Measurements from ENCODE around the gene HLA-DMB.

DNA sequence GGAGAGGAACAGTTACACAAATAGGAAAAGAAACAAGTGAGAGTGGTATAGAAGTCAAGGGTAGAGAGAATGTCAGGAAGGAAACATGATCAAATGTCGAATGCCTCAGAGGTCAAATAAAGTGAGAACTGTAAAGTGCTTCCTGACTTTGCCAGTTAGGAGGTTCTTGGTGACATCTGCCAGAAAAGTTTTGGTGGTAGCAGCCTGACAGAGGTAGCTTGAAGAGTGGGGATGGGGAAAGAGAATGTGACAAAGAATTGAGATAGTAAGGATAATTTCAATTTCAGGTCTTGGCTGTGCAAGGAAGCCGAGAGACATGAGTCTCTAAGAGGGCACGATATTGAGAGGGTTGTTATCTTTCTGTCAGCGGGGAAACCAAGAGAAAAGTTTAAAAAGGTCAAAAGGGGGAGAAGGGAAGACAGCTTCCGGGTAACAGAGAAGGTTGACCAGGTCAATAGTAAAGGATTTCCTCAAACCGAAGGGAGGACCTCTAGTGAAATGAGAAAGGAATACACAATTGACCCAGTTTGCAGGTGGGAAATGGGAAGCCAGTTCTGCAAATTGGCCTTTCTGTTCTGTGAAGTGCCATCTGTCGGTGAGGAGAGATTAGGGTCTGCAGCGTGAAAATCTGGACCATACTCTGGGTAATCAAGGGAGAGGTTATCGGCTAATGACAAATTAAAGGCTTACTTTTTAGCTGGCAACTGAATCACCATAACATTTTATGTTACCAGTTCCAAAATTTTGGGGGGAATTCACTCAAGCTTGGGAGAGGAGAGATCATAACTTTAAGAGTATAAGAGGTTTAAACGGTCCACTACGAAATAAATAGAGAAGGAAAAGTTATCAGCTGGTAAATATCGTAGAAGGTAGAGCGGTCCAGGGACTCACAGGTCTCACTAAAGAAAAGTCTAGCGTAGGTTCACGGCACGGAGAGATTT, 26.6 kb upstream of the HLA-DMB start:
- TF ChIP-seq POLR2AphosphoS5 (IDR thresholded peaks at IDR 0.05; ENCODE audit: low read depth, low read length) (no peak), YY1 (IDR thresholded peaks at IDR 0.05; ENCODE audit: low read depth) (no peak)

Measured in SK-N-SH (cell line).